HG03280 (cell line): Measurements from ENCODE around the gene CDK14.

ENCODE experiments used
- ATAC-seq: cut with Tn5 transposase; IDR thresholded peaks from one replicate; pipeline ENCODE4 v1.9.1; 2021; ENCODE audit warnings: mild to moderate bottlenecking, moderate library complexity; ENCODE audit not compliant: unreplicated experiment

CDK14 gene

DNA sequence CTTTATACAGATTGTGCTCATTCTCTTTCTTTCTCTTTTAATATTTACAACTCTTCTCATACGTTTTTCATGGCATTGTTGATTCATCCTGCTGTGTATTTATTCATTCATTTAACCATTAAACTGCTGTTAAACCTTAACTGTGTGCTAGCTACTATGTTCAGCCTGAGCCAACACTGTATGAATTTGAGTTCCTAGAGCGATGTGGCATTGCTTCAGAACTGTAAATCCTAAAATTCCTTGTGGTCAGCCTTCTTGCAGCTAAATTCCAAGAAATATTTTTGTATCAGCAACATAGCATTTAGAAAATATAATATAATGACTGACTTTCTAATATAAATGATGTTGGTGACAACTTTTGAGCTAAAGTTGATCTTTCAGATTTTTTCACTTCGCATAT, 483.4 kb downstream of the CDK14 start:
- ATAC-seq = no peak

DNA sequence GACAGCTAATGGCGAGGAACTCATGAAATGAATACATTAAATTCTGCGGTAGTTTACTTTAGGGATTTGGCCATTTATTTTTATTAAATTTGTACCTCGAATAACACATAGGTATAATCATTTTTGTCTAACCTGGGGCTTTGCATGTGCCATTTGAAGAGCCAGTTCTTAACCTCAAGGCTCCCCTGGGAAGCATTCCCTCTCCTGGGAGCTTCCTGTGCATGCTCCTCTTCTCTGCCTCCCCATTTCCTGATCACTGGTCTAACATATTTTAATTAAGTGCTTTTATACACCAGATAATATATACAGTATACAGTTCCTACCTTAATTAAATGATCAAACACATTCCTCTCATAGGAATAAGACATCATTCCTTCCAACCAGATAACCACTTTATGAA, 484.2 kb downstream of the CDK14 start:
- no peak for ATAC-seq

DNA sequence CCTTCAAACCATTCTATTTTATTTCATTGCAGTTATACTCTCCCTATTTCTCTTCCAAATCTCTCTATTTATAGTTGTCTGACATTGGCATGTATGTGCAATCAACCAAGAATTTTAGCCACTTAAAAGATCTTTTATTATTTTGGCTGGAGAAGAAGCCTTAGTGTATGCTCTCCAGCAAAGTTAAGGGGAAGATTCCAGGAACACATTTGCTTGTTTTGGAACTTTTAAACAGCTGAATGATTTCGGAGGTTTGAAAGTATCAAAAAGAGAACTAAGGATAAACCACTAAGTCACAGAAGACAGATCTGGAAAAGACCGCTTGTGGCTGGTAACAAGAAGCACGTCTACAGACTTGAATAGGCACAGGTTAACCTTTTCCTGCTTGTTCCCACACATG, 485.9 kb downstream of the CDK14 start:
- ATAC-seq = no peak

DNA sequence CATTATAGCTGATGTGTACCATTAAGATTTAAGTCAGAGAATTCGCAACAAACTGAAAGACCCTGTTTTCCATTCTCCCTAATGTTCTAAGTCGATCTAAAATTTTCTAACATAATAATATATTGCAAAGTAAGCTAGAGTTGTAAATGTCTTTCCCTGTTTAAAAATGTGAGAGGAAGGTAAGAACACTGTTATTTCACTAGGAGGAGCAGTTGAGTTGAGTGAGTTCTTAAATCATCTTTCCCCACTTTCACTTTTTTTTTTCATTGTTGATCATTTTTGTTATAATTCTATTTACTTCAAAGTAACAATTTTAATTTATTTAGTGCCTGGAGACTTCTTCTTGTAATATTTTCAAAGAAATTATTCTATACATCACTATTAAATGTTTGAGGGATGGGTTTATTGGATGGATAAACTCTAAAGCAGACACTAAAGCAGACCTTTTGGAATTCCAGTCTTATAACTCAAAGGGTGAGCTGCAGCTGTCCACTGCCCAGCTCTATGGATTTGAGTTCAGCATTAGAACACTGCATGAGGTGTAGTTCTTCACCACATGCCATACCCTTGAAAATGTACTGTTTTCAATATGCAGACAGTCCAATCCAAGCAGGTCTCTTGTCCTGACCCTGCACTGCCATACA, 486.9 kb downstream of the CDK14 start:
- no peak for ATAC-seq

DNA sequence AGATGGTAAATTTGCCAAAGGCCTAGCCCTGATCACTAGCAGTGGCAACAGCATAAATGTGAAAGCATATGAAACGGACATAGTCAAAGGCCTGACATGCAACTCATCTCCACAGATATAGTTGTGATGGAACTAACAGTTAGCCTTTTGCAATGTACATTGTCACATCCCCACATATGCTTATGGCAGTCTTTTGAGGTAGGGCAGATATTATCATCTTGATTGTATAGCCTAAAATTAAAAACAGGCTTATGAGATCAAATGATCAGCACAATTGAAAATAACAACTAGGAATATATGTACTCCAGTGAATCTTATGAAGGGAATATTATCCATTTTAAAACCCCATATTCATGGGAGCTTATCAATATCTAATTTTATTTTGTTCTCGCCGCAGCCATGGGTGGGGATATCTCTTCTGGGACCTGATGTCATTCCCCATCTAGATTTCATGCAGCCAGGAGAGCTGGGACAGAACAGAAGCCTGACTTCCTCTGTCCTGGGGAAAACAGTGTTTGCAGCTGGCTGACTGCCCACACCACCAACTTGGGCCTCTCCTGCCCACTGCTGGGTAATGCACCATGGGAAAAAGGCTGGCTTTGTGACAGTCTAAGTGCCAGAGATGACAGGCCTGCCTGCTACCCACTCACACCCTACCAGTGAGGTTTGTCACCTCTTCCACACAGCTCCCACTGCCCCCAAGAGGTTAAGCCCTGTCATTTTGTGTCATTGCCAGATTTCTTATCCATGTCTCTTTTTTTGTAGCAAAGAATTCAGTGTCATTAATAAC, 487.9 kb downstream of the CDK14 start:
- ATAC-seq = no peak

DNA sequence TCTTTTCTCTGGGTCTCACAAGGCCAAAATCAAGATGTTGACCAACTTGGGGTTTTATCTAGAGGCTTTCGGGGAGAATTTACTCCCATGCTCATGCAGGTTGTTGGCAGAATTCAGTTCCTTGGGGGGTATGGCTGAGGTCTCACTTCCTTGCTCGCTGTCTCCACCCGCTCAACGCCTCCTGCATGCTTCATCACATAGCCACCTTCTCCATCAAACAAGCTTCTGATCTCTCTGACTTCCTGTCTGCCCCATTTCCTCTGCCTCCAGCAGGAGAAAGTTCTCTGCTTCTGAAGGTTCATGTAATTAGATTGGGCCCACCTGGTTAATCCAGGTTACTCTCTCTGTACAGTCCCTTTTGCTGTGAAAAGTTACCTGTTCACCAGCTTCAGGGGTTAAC, 489.1 kb downstream of the CDK14 start:
- ATAC-seq = no peak

DNA sequence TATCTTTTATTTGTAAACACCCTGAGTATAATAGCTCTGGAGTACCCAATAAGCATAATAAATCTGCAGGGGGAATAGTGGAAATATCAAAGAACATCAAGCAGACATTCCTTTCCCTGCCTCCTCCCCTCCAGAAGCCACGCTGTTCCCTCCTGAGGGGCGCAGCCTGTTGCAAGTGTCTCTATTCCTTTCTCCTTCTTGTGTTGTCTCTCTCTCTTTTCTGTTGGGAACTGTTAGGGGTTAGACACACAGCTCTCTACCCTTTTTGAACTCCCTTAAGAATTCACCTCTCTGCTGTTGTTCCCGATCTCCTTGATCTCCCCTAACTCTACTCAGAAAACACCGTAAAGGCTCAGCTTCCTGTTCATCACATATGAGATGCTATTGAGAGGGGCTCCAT, 490.1 kb downstream of the CDK14 start:
- ATAC-seq = no peak

DNA sequence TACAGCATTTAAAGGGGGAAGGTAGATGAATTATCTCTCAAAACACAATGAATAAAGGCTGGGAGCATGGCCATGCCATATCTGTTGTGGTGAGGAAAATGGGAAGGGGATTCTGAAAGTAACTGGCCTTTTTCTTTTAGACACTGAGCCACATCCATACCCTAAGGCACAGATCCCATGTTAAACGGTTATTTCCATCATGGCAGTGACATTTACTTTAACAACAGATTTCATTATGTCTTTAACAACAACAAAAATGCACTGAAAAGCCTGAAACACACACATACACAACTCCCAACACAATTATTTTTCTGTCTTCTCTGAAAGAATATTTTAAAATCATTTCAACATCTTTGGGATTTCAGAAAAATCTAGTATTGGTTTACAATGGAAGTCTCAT, 492.0 kb downstream of the CDK14 start:
- ATAC-seq = no peak

DNA sequence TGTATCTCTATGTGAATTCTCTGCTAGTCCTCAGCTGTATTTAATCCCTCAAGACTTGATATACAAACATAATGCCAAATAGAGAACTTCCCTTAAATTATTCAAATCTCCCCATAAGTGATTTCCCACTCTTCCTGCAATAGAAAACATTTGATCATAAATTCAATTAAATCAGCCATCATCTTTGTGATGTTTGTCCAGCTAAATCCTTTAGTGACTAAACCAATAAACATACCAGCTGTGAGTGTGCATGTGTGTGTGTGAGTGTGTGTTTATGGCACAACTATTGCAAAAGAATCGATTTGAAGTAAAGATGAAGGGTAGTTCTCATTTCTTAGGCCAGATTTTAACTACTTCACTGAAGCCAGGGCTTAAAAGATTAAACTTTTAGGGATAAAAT, 492.6 kb downstream of the CDK14 start:
- ATAC-seq = no peak

DNA sequence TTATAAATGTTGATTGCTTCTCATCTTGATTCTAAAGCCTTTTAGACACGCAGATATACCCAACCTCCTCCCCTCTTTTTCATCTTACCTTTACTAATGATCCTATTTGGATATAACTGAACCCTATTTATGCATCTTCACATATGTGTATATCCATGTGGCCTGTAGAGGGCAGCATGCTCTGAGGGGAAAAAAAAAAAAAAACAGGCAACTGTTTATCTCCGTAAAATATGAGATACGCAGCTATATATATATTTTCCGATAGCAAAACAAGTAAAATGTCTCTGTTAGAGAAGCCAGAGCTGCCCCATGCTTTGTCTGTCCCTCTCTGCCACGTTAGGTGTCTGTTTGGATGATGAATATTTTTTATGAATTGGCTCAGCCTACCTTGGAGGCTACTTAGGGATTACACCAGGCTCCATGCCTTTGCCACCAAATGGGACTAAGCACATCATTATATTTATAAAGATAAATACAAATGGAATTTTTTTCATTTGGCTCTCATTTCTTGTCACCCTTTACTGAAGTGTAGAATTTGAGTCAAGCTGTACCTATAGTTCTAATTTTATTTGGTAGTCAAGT, 493.4 kb downstream of the CDK14 start:
- no peak for ATAC-seq

DNA sequence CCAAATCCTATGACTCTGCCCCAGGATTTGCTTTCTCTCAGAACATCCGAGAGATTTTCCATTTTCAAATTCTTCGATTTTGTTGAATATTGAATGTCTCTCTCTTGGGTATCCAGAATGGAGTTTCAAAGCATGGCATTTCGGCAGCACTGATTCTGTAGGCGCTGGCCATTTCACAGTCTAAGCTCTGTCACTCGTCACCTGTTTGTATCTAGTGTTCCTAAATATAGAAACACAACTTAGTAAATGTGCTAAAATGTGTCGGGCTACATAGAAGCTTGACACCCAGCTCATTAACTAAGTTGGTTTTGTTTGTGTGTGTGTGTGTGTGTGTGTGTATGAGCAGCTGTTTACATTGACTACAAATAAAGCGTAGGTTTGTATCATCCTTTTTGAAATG, 494.6 kb downstream of the CDK14 start:
- ATAC-seq = no peak

DNA sequence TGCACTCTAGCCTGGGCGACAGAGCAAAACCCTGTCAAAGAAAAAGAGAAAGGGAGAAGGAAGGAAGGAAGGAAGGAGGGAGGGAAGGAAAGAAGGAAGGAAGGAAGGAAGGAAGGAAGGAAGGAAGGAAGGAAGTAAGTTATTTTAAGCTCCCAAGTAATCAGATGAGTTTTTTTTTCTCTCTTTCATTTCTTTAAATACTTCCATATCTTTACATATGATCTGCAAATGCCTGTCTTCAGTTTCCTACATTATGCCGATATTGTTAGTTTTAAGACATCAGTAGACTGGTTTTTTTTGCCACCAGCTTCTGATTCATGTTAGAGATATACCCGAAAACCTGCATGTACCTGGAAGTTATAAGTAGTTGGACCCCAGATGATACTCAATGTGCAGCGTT, 495.5 kb downstream of the CDK14 start:
- no peak for ATAC-seq

DNA sequence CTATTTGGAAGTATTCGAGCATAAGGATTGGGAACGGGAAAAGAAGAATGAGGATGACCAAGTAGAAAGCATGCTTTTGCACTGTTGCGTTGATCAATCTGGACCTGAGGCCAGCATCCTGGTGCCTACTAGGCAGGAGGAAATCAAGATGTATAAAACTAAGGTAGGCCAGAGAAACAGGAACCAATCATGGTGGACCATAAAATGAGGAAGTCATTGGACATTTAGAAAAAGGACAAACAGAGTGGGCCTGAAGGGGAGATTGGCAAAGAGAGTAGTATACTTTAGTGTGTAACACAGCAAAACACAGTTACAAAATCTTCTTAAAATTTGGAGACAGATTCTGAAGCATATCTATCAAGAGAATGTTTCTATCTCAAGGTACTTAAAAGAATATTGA, 497.1 kb downstream of the CDK14 start:
- ATAC-seq = no peak

DNA sequence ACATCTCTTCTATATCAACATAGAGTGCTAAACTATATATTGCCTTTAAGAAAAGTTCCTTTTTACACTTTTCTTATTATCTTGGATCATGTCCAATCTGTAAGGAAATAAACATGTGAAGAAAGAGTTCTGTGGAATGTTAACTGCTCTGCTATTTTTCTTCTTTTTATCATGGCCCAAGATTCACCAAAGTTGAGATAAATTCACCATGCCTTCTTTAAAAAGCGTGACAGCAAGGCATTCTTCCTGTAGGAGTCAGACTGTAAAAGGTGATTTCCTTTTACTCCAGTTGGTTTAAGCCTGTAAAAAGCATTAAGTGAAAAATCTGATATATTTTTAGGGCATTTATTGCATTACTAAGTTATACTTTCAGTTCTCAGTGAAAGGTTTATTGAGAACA, 502.4 kb downstream of the CDK14 start:
- no peak for ATAC-seq

DNA sequence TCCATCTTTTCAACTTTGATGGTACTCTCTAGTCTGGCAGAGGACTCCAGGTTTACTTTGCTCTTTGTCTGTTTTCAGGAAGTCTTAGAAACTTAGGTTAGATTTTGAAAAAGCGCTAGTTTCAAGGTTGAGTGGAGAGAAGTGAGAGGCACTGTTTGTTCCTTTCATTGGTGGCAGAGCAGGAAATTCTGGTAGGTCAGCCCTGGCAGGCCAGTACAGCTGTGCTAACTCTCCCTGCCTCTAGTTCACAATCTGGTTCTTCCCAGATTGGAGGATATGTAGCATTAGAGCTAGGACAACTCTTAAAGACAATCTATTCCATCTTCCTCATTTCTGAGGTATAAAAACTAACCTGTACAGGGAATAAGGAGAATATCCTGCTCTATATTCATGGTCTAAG, 507.2 kb downstream of the CDK14 start:
- ATAC-seq = no peak

DNA sequence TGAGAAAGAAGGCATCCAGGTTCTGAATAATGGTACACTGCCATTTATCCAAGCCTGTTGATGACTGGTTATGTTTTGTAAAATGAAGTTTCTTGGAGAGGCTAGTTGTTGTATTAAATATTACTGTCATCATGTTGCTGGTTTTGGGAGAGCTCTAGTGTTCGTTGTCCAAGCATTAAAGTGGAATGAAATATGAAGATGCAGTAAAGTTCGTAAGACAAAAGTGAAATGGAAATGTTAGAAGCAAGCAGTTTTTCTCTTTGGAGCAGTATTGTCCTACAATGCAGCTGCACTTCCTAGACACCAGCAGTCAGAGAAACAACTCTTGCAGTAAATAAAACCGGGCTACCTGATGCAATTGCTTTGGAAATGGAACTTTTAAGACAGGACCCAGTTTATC, 511.3 kb downstream of the CDK14 start:
- ATAC-seq = no peak

DNA sequence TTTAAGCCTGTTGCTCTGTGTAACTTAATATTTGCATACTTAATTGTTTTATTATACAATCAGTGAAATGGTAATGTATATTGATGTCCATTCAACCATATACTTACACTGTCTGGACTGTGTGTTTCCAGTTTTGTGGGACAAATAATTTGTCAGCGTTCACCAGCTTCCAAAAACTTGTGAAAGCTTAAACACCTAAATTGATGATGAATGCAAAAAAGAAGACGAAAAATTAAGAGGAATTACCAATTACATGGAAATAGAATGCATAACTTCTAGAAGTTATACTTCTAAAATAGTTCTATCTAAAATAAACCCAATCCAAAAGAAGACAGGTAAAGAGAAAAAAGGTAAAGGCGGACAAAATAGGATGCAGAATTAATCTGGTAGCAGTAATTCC, 513.1 kb downstream of the CDK14 start:
- ATAC-seq = no peak

DNA sequence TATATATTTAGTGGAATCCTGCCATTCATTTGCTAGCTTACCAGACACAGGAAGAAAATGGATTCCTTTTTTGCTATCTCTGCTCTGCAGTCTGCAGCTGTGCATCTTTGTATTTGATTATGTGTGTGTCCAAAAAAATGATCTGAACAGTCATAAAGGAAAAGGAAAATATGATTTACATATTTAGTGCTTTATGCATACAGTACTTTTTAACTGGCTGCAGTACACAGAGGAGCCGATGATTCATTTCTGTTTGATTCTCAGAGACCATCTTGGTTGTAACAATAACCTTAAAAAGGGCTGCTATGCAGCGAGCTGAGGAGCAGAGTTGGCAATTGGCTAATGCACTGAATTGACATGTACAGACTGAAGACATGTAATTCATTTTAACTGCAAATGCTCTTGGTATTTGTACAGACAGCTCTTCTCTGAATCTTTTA, 516.8 kb downstream of the CDK14 start:
- ATAC-seq = no peak

DNA sequence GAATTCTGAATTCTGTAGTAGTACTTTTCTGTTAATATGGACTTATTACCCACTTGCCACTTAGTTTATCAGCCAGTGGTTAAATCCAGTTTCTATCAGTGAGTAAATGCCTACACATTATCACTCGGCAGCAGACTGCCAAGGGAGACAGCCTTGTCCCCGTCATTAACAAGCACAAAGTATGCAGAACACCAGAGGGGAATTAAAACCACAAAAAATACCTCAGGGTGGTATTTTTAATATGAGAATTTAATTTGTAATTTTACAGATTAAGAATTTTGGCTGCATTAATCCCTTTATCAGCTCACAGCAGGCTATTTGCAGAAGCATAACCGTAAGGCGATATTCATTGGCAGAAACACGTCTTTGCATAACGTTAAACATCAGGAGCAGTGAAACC, 518.1 kb downstream of the CDK14 start:
- ATAC-seq = no peak

DNA sequence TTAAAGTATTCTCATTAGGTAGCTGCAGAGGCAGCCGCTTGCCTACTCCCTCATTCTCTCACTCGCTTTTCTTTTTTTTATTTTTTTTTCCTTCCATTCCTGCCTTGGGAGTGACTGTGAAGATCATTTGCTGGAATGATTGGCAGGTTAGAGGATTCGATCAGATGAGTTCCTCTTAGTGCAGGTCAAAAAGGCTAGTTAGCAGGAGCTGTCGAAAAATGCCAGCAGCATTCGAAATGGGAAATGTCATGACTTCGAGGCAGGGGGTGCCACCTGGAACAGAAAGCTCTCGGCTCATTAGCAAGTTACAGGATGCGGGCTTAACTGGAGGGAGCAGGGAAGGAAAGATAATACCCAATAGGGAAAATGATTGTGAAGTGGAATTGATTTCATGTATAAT, 530.6 kb downstream of the CDK14 start:
- ATAC-seq = no peak

DNA sequence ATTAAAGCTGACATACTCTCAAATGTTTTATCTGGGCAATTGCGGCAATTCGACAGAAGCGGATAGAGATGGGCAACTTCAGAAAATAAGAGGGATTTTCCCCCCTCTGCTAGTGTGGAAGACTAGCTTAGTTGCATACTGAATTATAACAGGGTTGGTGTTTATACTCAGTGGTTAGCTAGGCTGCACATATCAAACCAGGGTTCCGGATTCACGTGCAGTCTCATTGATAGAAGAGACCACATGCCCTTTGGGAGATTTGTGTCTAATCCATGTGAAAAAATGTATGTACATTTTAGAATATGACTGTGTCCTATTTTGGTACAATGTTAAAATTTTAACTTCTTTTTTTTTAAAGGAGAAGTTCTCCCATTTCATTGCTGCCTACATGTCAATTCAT, 531.2 kb downstream of the CDK14 start:
- ATAC-seq = no peak

DNA sequence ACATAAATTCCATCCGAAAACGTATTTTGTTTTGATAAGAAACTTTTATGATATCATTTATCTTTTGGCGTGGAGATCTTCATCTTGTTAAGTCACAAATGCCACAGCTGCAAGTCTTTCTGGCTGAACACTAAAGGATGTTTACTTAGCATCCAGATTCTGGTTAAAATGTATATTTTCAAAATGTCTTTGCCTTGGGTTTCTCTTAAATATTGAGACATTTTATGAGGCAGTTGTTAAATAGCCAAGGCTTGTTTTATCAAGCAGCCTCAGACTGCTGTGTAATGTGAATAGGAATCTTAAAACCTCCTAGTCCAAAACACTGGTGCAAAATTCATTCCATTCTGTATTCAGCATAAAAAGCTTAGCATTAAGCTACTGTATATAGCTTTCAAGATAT, 531.8 kb downstream of the CDK14 start:
- ATAC-seq = no peak
